Measurements from ENCODE around the gene PRKCB. TPM values are rescaled to one million over a fixed set of nuclear protein-coding genes. Genes with fewer than 3 reads are reported as not detected.

The PRKCB gene
- polyA plus RNA-seq, 1 donor from 2014 or later, result 27.6 TPM

DNA sequence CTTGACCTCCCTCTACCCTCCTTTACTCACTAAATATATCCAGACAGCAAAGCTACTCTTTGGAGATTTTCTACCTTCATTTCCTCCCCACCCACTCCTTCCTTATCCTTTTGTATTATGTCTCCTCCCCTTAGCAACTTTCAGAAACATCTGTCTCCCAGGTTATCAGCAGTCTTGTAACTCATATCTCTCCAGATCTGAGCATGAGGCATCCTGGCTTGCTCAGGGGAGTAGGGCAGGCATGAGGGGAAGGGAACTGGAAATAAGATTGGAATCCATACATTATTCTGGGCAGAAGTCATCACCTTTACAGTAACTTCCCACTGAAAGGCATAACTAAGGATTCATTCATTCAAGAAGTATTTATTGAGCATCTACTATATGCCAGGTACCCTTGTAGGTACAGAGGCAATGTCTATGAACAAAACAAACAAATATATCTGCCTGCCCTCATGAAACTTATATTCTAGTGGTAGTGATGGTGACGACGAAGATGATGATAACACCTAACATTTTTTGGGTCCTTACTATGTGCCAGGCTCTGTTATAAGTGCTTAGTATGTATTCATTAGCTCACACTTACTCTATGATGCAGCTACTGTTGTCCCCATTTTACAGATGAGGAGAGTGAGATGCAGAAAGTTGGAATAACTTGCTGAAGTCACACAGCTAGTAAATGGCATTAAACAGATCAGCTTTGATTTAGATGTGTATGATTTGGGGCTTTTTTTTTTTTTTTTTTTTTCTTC, 296.4 kb downstream of the PRKCB start:
- Histone ChIP-seq H3K36me3 (ENCODE audit: insufficient read depth, low read length) (no peaks in the 10 kb centered on the region), H3K79me2 (replicated peaks; ENCODE audit: insufficient read depth, low read length) (no peaks in the 10 kb centered on the region), H3K27ac (ENCODE audit: low read length) (no peak overlapping the region), H2AFZ (ENCODE audit: low read depth, low read length) (no peak overlapping the region), H3K4me2 (ENCODE audit: low read length) (no peak overlapping the region), H3K9ac (ENCODE audit: low read length) (no peak overlapping the region), H3K27me3 (ENCODE audit: insufficient read depth, low read depth, low read length) (no peaks in the 10 kb centered on the region), H3K9me3 (ENCODE audit: low read length) (no peaks in the 10 kb centered on the region), H3K9me2 (ENCODE audit: insufficient read depth, low read length) (no peaks in the 10 kb centered on the region), H3F3A (ENCODE audit: insufficient read depth, low read length, poor library complexity, severe bottlenecking) (no peaks in the 10 kb centered on the region), H3K4me3 (ENCODE audit: low read length) (no peak overlapping the region), H4K20me1 (ENCODE audit: insufficient read depth) (no peaks in the 10 kb centered on the region)
- TF ChIP-seq RAD21 (conservative IDR thresholded peaks at IDR 0.05) (no peak), SMC3 (conservative IDR thresholded peaks at IDR 0.05; ENCODE audit: poor library complexity) (no peak), TAF1 (IDR thresholded peaks at IDR 0.05; ENCODE audit: low read depth) (no peak), EP300 (conservative IDR thresholded peaks at IDR 0.05; ENCODE audit: poor library complexity, severe bottlenecking) (no peak), POLR2AphosphoS5 (IDR thresholded peaks at IDR 0.05) (no peak), MXI1 (conservative IDR thresholded peaks at IDR 0.05; ENCODE audit: poor library complexity, severe bottlenecking) (no peak)
- TF ChIP-seq, protein P1, sequence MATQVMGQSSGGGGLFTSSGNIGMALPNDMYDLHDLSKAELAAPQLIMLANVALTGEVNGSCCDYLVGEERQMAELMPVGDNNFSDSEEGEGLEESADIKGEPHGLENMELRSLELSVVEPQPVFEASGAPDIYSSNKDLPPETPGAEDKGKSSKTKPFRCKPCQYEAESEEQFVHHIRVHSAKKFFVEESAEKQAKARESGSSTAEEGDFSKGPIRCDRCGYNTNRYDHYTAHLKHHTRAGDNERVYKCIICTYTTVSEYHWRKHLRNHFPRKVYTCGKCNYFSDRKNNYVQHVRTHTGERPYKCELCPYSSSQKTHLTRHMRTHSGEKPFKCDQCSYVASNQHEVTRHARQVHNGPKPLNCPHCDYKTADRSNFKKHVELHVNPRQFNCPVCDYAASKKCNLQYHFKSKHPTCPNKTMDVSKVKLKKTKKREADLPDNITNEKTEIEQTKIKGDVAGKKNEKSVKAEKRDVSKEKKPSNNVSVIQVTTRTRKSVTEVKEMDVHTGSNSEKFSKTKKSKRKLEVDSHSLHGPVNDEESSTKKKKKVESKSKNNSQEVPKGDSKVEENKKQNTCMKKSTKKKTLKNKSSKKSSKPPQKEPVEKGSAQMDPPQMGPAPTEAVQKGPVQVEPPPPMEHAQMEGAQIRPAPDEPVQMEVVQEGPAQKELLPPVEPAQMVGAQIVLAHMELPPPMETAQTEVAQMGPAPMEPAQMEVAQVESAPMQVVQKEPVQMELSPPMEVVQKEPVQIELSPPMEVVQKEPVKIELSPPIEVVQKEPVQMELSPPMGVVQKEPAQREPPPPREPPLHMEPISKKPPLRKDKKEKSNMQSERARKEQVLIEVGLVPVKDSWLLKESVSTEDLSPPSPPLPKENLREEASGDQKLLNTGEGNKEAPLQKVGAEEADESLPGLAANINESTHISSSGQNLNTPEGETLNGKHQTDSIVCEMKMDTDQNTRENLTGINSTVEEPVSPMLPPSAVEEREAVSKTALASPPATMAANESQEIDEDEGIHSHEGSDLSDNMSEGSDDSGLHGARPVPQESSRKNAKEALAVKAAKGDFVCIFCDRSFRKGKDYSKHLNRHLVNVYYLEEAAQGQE (IDR thresholded peaks at IDR 0.05; ENCODE audit: borderline replicate concordance), result no peak
- TF ChIP-seq, protein P2, sequence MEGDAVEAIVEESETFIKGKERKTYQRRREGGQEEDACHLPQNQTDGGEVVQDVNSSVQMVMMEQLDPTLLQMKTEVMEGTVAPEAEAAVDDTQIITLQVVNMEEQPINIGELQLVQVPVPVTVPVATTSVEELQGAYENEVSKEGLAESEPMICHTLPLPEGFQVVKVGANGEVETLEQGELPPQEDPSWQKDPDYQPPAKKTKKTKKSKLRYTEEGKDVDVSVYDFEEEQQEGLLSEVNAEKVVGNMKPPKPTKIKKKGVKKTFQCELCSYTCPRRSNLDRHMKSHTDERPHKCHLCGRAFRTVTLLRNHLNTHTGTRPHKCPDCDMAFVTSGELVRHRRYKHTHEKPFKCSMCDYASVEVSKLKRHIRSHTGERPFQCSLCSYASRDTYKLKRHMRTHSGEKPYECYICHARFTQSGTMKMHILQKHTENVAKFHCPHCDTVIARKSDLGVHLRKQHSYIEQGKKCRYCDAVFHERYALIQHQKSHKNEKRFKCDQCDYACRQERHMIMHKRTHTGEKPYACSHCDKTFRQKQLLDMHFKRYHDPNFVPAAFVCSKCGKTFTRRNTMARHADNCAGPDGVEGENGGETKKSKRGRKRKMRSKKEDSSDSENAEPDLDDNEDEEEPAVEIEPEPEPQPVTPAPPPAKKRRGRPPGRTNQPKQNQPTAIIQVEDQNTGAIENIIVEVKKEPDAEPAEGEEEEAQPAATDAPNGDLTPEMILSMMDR (IDR thresholded peaks at IDR 0.05; ENCODE audit: poor library complexity, severe bottlenecking), result no peak

DNA sequence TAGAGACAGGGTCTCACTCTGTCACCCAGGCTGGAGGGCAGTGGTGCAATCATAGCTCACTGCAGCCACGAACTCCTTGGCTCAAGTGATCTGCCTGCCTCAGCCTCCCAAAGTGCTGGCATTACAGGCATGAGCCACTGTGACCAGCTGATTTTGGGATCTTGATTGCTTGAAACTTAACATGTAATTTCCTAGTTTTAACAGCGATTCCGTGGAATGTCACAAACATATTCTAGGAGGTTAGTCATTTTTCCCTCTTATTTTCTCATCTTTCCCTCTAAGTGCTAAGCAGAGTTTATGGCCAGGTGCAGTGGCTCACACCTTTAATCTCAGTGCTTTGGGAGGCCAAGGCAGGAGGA, 297.0 kb downstream of the PRKCB start:
- Histone ChIP-seq H3F3A (ENCODE audit: insufficient read depth, low read length, poor library complexity, severe bottlenecking) (no peaks in the 10 kb centered on the region), H3K4me2 (ENCODE audit: low read length) (no peak overlapping the region), H3K27ac (ENCODE audit: low read length) (no peak overlapping the region), H3K36me3 (ENCODE audit: insufficient read depth, low read length) (no peaks in the 10 kb centered on the region), H3K79me2 (replicated peaks; ENCODE audit: insufficient read depth, low read length) (no peaks in the 10 kb centered on the region), H4K20me1 (ENCODE audit: insufficient read depth) (no peaks in the 10 kb centered on the region), H3K9me2 (ENCODE audit: insufficient read depth, low read length) (no peaks in the 10 kb centered on the region), H3K9ac (ENCODE audit: low read length) (no peak overlapping the region), H2AFZ (ENCODE audit: low read depth, low read length) (no peak overlapping the region), H3K27me3 (ENCODE audit: insufficient read depth, low read depth, low read length) (no peaks in the 10 kb centered on the region), H3K4me3 (ENCODE audit: low read length) (no peak overlapping the region), H3K9me3 (ENCODE audit: low read length) (no peaks in the 10 kb centered on the region)
- TF ChIP-seq SMC3 (conservative IDR thresholded peaks at IDR 0.05; ENCODE audit: poor library complexity), result no peak
- no peak for TF ChIP-seq RAD21 (conservative IDR thresholded peaks at IDR 0.05)
- TF ChIP-seq EZH2 (IDR thresholded peaks at IDR 0.05; ENCODE audit: borderline replicate concordance, insufficient read depth, low read length, poor library complexity, severe bottlenecking), result no peak
- TF ChIP-seq, protein P1 (IDR thresholded peaks at IDR 0.05; ENCODE audit: borderline replicate concordance), result no peak
- TF ChIP-seq POLR2AphosphoS5 (IDR thresholded peaks at IDR 0.05), result no peak
- no peak for TF ChIP-seq EP300 (conservative IDR thresholded peaks at IDR 0.05; ENCODE audit: poor library complexity, severe bottlenecking)
- no peak for TF ChIP-seq TAF1 (IDR thresholded peaks at IDR 0.05; ENCODE audit: low read depth)
- TF ChIP-seq, protein P2 (IDR thresholded peaks at IDR 0.05; ENCODE audit: poor library complexity, severe bottlenecking), result no peak
- TF ChIP-seq MXI1 (conservative IDR thresholded peaks at IDR 0.05; ENCODE audit: poor library complexity, severe bottlenecking), result no peak

Measured in neural cell (in vitro differentiated cells).